ENCODE measurements around the gene KCNQ2.

DNA sequence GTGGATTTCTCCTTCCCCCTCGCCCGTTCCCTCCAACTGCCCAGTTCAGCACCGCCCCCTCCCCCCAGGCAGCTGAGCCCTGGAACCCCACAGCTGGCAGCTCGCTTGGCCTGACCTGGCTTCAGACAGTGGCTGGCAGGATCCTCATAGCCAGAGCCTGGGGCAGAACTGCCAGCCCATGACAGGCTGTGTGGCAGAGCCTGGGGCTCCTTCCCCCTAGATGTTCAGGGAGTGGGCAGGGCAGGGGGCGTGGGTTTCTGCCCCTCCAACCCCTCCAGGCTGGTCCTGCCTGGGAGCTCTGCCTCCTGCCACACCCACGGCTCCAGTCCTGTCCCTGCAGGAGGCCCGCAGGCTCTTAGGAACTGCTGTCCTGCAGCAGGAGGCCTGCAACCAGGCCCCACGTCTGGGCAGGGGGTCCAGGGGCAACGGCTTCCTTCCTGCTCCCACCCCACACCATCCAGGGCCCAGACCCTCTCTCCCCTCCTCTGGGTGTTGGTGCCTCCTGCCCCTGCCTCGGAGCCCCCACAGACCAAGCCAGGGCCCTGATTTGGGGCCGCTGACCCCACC lies 9.6 kb upstream of the KCNQ2 start:
- TF ChIP-seq POLR2AphosphoS5 (IDR thresholded peaks at IDR 0.05), result no peak
- no peak for TF ChIP-seq EP300 (IDR thresholded peaks at IDR 0.05)

Measured in gastroesophageal sphincter (tissue), 2 donors.